Endometrial microvascular endothelial cells (primary cell): ENCODE data around the gene CXCL3. TPM values are rescaled to one million over a fixed set of nuclear protein-coding genes. Genes with fewer than 3 reads are reported as not detected.

ENCODE experiments used
- in situ Hi-C: cut with HindIII; loops from 2 replicates; pipeline ENCODE4 v1.10.0; 2017; ENCODE audit warnings: low sequenced_read_pairs, low pct_unique_long_range_greater_than_20kb; ENCODE audit errors: inconsistent ontology term
- total RNA-seq: library from RNA; depleted of rRNA; stranded (reverse); fragments of >200 nt; gene quantifications from one replicate; pipeline ENCODE4 v1.2.3, GENCODE V29; 2015; ENCODE audit errors: inconsistent ontology term

The CXCL3 gene
- total RNA-seq, 1 donor from 2014 or later, result 2.7 TPM

- in situ Hi-C loops, result no loop called here
Observed at GRCh38 chr4:74023709-74024108, 14.8 kb downstream of the CXCL3 start.

GRCh38 chr4:74021601-74022000, 16.9 kb downstream of the CXCL3 start:
- in situ Hi-C loops, result no loop called here

- in situ Hi-C loops, result no loop called here
Observed at GRCh38 chr4:74018771-74019170, 19.7 kb downstream of the CXCL3 start.

- in situ Hi-C loops, result no loop called here
Observed at GRCh38 chr4:74018116-74018515, 20.4 kb downstream of the CXCL3 start.

GRCh38 chr4:74016068-74016467, 22.4 kb downstream of the CXCL3 start:
- in situ Hi-C loops, result no loop called here

- in situ Hi-C loops, result no loop called here
Observed at GRCh38 chr4:74015126-74015780, 23.2 kb downstream of the CXCL3 start.

- in situ Hi-C loops, result no loop called here
Observed at GRCh38 chr4:74014332-74014731, 24.2 kb downstream of the CXCL3 start.

GRCh38 chr4:74013264-74013663, 25.2 kb downstream of the CXCL3 start:
- in situ Hi-C loops, result no loop called here

- in situ Hi-C loops, result no loop called here
Observed at GRCh38 chr4:74012130-74012529, 26.4 kb downstream of the CXCL3 start.

- in situ Hi-C loops, result no loop called here
Observed at GRCh38 chr4:74009307-74009706, 29.2 kb downstream of the CXCL3 start.

GRCh38 chr4:74006009-74006476, 32.4 kb downstream of the CXCL3 start:
- in situ Hi-C loops, result no loop called here

GRCh38 chr4:74005528-74005927, 33.0 kb downstream of the CXCL3 start:
- in situ Hi-C loops, result no loop called here

- in situ Hi-C loops, result no loop called here
Observed at GRCh38 chr4:74004668-74005067, 33.8 kb downstream of the CXCL3 start.

- in situ Hi-C loops, result no loop called here
Observed at GRCh38 chr4:74000301-74000700, 38.2 kb downstream of the CXCL3 start.

GRCh38 chr4:73998040-73999011, 40.2 kb downstream of the CXCL3 start, which contains the start of gene CXCL5:
Gene CXCL5, minus strand, starts transcription at chr4:73998677. Its CDS starts 96 bp downstream, at chr4:73998581.
- in situ Hi-C loops, result no loop called here

GRCh38 chr4:73992050-73992449, 46.4 kb downstream of the CXCL3 start:
- in situ Hi-C loops, result no loop called here

GRCh38 chr4:73991742-73992000, 46.8 kb downstream of the CXCL3 start:
- in situ Hi-C loops, result no loop called here

- in situ Hi-C loops, result no loop called here
Observed at GRCh38 chr4:73990988-73991741, 47.3 kb downstream of the CXCL3 start.

GRCh38 chr4:73989928-73990327, 48.6 kb downstream of the CXCL3 start:
- in situ Hi-C loops, result no loop called here
